HCT116 (cell line): Measurements from ENCODE around the gene EGFR. TPM values are rescaled to one million over a fixed set of nuclear protein-coding genes. Genes with fewer than 3 reads are reported as not detected.

Source experiments
- ATAC-seq: fragments of 200-7000 bp; cut with Tn5 transposase; 2 replicates; pipeline ENCODE4 v1.9.1; 2020; ENCODE audit warnings: mild to moderate bottlenecking, moderate library complexity
- BruUV-seq: library from RNA; stranded (reverse); fragments of 400-500 nt; replicated peaks from 2 replicates; lab custom pipeline; 2021; lab: Mats Ljungman, UMichigan
- CTCF ChIA-PET: fragments of 300-600 bp; sonication (Branson Sonifier 250); formaldehyde crosslinking; loops from one replicate; lab custom pipeline; 2021; ENCODE audit warnings: antibody characterized with exemption; lab: Charles Lee
- POLR2A ChIA-PET: fragments of 300-600, 350-600 bp; sonication (Branson Sonifier 250); formaldehyde crosslinking; loops from one replicate; lab custom pipeline; 2021; ENCODE audit warnings: antibody characterized with exemption; lab: Charles Lee
- RAD21 ChIA-PET, 2 experiments: fragments of 300-600 bp; sonication (Branson Sonifier 250); formaldehyde crosslinking; loops; one replicate each; lab custom pipeline; 2023; ENCODE audit warnings: low total read pairs in 2 of 2; ENCODE audit not compliant: uncharacterized antibody in 2 of 2, unreplicated experiment in 2 of 2, low non-redundant PET in 1 of 2; lab: Charles Lee
- DNase-seq: peaks from one replicate; pipeline ENCODE4 v3.0.0-alpha.2; 2010; ENCODE audit warnings: low read depth, low spot score
- H2AFZ ChIP-seq: fragments of 200-600 bp; shearing (Covaris generic), sonication (generic); 2 replicates; pipeline ENCODE4 v1.6.1; 2017; ENCODE audit warnings: low read depth, mixed run types, mixed read lengths, antibody characterized with exemption, low read length; ENCODE audit not compliant: poor library complexity, severe bottlenecking
- H3K27ac ChIP-seq: 2 replicates; pipeline ENCODE4 v1.5.1; 2012; ENCODE audit warnings: low read depth, low read length
- H3K27me3 ChIP-seq: fragments of 200-600 bp; sonication (generic); 2 replicates; pipeline ENCODE4 v1.6.1; 2016; ENCODE audit warnings: mixed run types, low read length, mixed read lengths; ENCODE audit not compliant: insufficient read depth
- H3K36me3 ChIP-seq, 2 experiments: fragments of 200-500 bp in 1 of 2; fragments of 200-600 bp in 1 of 2; sonication (Bioruptor generic) in 1 of 2; sonication (generic) in 1 of 2; 2 replicates each; pipeline versions ENCODE4 v1.5.1 to v1.6.1; 2014 to 2016; ENCODE audit warnings: low read length in 2 of 2, inconsistent platforms in 1 of 2, mixed read lengths in 1 of 2, mixed run types in 1 of 2; ENCODE audit not compliant: insufficient read depth in 2 of 2, control insufficient read depth in 1 of 2
- H3K4me1 ChIP-seq, 2 experiments: fragments of 200-600 bp in 1 of 2; sonication (generic) in 1 of 2; 2 replicates each; pipeline versions ENCODE4 v1.5.1 to v1.6.1; 2012 to 2017; ENCODE audit warnings: low read length in 2 of 2, inconsistent platforms in 1 of 2, mild to moderate bottlenecking in 1 of 2, mixed read lengths in 1 of 2, mixed run types in 1 of 2, moderate library complexity in 1 of 2; ENCODE audit not compliant: insufficient read depth in 2 of 2, control insufficient read depth in 1 of 2
- H3K4me2 ChIP-seq: fragments of 200-600 bp; sonication (generic); 2 replicates; pipeline ENCODE4 v1.6.1; 2017; ENCODE audit warnings: mixed run types, low read length, mixed read lengths
- H3K4me3 ChIP-seq, 2 experiments: fragments of 200-600 bp in 1 of 2; sonication (generic) in 1 of 2; replicated peaks in 1 of 2; 2 replicates each; pipeline ENCODE4 v1.5.1; 2011 to 2016; ENCODE audit warnings: low read length in 2 of 2, control low read depth in 1 of 2, low read depth in 1 of 2, mild to moderate bottlenecking in 1 of 2, mixed read lengths in 1 of 2, mixed run types in 1 of 2
- H3K79me2 ChIP-seq: fragments of 200-600 bp; sonication (generic); 2 replicates; pipeline ENCODE4 v1.6.1; 2017; ENCODE audit warnings: mild to moderate bottlenecking, mixed run types, low read length, moderate library complexity, mixed read lengths; ENCODE audit not compliant: insufficient read depth
- H3K9ac ChIP-seq: fragments of 200-600 bp; sonication (generic); 2 replicates; pipeline ENCODE4 v1.6.1; 2016; ENCODE audit warnings: low read length, mixed read lengths
- H3K9me2 ChIP-seq: fragments of 200-600 bp; sonication (generic), shearing (Covaris generic); 2 replicates; pipeline ENCODE4 v1.6.1; 2017; ENCODE audit warnings: mixed run types, mild to moderate bottlenecking, moderate library complexity; ENCODE audit not compliant: insufficient read depth
- H3K9me3 ChIP-seq, 2 experiments: fragments of 200-500 bp in 1 of 2; fragments of 200-600 bp in 1 of 2; sonication (Bioruptor generic) in 1 of 2; sonication (generic) in 1 of 2; 2 replicates each; pipeline ENCODE4 v1.6.1; 2014 to 2017; ENCODE audit warnings: low read length in 2 of 2, mixed read lengths in 2 of 2, inconsistent platforms in 1 of 2, low read depth in 1 of 2, mild to moderate bottlenecking in 1 of 2, mixed run types in 1 of 2, moderate library complexity in 1 of 2; ENCODE audit not compliant: control insufficient read depth in 1 of 2, insufficient read depth in 1 of 2
- H4K20me1 ChIP-seq: fragments of 200-600 bp; sonication (generic), shearing (Covaris generic); 2 replicates; pipeline ENCODE4 v1.6.1; 2017; ENCODE audit warnings: mixed run types, mild to moderate bottlenecking, moderate library complexity; ENCODE audit not compliant: insufficient read depth
- CBX3 ChIP-seq: IDR thresholded peaks from 2 replicates; pipeline ENCODE4 v1.6.1; 2012; ENCODE audit warnings: low read depth
- ELF1 ChIP-seq: IDR thresholded peaks from 2 replicates; pipeline ENCODE4 v1.6.1; 2012; ENCODE audit warnings: low read depth, borderline replicate concordance
- EZH2phosphoT487 ChIP-seq: fragments of 200-600 bp; IDR thresholded peaks from 2 replicates; pipeline ENCODE4 v1.6.1; 2018; ENCODE audit warnings: antibody characterized with exemption, borderline replicate concordance
- SIN3A ChIP-seq: IDR thresholded peaks from 2 replicates; pipeline ENCODE4 v1.6.1; 2012; ENCODE audit warnings: low read depth
- SP1 ChIP-seq: IDR thresholded peaks from 2 replicates; pipeline ENCODE4 v1.6.1; 2012; ENCODE audit warnings: low read depth
- SRF ChIP-seq: IDR thresholded peaks from 2 replicates; pipeline ENCODE4 v1.6.1; 2012; ENCODE audit warnings: low read depth
- ZFX ChIP-seq: fragments of 450-650 bp; IDR thresholded peaks from 2 replicates; pipeline ENCODE4 v1.6.1; 2017
- ZNF274 ChIP-seq: fragments of 200-500 bp; sonication (Bioruptor generic); IDR thresholded peaks from 2 replicates; pipeline ENCODE4 v1.6.1; 2014; ENCODE audit warnings: mild to moderate bottlenecking, low read depth, low read length, inconsistent platforms
- intact Hi-C: fragments of 100-400 bp; cut with micrococcal nuclease; formaldehyde crosslinking; loops from 2 replicates; pipeline ENCODE4 v1.10.0; 2022
- total RNA-seq: library from RNA; stranded (reverse); gene quantifications from one replicate; pipeline ENCODE4 v1.2.1, GENCODE V29; 2021; ENCODE audit not compliant: unreplicated experiment
- TF ChIP-seq, protein P1 (sequence below): IDR thresholded peaks from 2 replicates; pipeline ENCODE4 v1.6.1; 2011; ENCODE audit warnings: mild to moderate bottlenecking, low read length, moderate library complexity; ENCODE audit not compliant: insufficient replicate concordance; ENCODE audit errors: extremely low read depth
- TF ChIP-seq, protein P2 (sequence below): IDR thresholded peaks from 2 replicates; pipeline ENCODE4 v1.6.1; 2012; ENCODE audit warnings: low read depth

The EGFR gene
- total RNA-seq, 1 experiment from 2014 or later: 71.5 TPM

DNA sequence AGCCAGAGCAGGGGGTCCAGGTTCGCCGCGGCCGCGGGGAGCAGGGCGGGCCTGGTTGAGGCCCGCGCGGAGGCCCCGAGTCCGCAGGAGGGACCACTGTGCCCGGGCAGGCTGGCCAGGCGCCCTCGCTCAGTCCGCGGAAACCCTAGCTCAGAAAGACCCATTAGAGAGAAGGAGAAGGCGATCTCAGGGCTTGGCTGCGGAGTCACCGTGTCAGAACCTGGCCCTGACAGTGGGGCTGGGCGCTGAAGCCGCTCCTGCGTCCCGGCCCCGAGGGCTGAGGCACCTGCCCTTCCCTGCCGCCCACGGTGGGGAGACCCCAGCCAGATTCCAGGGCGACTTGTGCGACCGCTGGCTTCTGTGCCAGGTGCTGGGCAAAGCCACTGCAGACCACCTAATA is 14.2 kb upstream of the EGFR start:
- Histone ChIP-seq H3K79me2 (no peaks in the 10 kb centered on the region), H3K27me3 (no peaks in the 10 kb centered on the region), H3K9me2 (no peaks in the 10 kb centered on the region), H2AFZ (no peak overlapping the region), H3K4me1 (no peaks in the 10 kb centered on the region), H4K20me1 (no peaks in the 10 kb centered on the region), H3K4me2 (no peak overlapping the region), H3K4me3 (no peak overlapping the region), H3K27ac (no peak overlapping the region), H3K9ac (no peak overlapping the region), H3K36me3 (no peaks in the 10 kb centered on the region), H3K9me3 (no peaks in the 10 kb centered on the region)
- ChIA-PET RAD21 (no interaction called here), CTCF (no interaction called here), POLR2A (no interaction called here)
- no TSS peak for BruUV-seq
- no peak for DNase-seq
- ATAC-seq: no peak
- TF ChIP-seq EZH2phosphoT487: no peak
- no peak for TF ChIP-seq ELF1
- no peak for TF ChIP-seq SIN3A
- TF ChIP-seq ZFX: no peak
- TF ChIP-seq ZNF274: no peak
- intact Hi-C loops: no loop called here

DNA sequence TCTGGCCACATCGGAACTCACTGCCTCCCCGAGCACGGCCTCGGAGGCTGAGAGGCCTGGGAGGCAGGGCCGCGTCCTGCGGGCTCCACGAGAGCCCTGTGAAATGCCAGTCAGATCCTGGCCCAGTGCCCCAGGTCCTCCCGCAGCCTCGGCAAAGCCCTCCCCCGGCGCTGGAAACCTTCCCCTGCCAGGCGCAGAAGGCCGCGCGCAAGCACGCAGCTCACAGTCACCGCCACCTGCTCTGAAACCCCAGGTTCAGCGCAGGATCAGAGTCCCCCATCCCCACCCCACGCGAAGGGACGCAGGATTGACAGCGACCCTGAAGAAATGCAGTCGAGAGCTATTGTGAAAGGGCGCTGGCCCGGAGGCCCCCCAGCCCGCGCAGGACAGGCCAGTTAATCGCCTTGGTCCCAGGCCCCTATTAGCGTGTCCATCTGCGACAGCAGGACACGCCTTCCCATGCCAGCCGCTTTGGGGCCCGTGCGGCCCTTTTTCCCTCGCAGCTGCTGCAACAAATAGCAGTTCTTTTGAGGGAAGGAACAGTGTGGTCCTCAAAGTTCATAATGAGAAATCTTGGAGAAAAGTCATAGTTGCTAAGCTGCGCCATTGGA is 13.5 kb upstream of the EGFR start:
- no peaks in the 10 kb centered on the region for H3K9me2 ChIP-seq
- no peak overlapping the region for H3K27ac ChIP-seq
- H3K4me1 ChIP-seq: no peaks in the 10 kb centered on the region
- H4K20me1 ChIP-seq: no peaks in the 10 kb centered on the region
- no TSS peak for BruUV-seq
- no peaks in the 10 kb centered on the region for H3K79me2 ChIP-seq
- H3K9ac ChIP-seq: no peak overlapping the region
- no peaks in the 10 kb centered on the region for H3K36me3 ChIP-seq
- ChIA-PET RAD21 (no interaction called here), CTCF (no interaction called here), POLR2A (no interaction called here)
- no peak for TF ChIP-seq EZH2phosphoT487
- no peak for TF ChIP-seq SP1
- no peak for TF ChIP-seq SRF
- TF ChIP-seq, protein P1, sequence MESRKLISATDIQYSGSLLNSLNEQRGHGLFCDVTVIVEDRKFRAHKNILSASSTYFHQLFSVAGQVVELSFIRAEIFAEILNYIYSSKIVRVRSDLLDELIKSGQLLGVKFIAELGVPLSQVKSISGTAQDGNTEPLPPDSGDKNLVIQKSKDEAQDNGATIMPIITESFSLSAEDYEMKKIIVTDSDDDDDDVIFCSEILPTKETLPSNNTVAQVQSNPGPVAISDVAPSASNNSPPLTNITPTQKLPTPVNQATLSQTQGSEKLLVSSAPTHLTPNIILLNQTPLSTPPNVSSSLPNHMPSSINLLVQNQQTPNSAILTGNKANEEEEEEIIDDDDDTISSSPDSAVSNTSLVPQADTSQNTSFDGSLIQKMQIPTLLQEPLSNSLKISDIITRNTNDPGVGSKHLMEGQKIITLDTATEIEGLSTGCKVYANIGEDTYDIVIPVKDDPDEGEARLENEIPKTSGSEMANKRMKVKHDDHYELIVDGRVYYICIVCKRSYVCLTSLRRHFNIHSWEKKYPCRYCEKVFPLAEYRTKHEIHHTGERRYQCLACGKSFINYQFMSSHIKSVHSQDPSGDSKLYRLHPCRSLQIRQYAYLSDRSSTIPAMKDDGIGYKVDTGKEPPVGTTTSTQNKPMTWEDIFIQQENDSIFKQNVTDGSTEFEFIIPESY: no peak
- no peak for TF ChIP-seq ZNF274
- TF ChIP-seq CBX3: no peak
- TF ChIP-seq, protein P2, sequence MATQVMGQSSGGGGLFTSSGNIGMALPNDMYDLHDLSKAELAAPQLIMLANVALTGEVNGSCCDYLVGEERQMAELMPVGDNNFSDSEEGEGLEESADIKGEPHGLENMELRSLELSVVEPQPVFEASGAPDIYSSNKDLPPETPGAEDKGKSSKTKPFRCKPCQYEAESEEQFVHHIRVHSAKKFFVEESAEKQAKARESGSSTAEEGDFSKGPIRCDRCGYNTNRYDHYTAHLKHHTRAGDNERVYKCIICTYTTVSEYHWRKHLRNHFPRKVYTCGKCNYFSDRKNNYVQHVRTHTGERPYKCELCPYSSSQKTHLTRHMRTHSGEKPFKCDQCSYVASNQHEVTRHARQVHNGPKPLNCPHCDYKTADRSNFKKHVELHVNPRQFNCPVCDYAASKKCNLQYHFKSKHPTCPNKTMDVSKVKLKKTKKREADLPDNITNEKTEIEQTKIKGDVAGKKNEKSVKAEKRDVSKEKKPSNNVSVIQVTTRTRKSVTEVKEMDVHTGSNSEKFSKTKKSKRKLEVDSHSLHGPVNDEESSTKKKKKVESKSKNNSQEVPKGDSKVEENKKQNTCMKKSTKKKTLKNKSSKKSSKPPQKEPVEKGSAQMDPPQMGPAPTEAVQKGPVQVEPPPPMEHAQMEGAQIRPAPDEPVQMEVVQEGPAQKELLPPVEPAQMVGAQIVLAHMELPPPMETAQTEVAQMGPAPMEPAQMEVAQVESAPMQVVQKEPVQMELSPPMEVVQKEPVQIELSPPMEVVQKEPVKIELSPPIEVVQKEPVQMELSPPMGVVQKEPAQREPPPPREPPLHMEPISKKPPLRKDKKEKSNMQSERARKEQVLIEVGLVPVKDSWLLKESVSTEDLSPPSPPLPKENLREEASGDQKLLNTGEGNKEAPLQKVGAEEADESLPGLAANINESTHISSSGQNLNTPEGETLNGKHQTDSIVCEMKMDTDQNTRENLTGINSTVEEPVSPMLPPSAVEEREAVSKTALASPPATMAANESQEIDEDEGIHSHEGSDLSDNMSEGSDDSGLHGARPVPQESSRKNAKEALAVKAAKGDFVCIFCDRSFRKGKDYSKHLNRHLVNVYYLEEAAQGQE: no peak
- H3K27me3 ChIP-seq: no peaks in the 10 kb centered on the region
- H3K9me3 ChIP-seq: no peaks in the 10 kb centered on the region
- H3K4me2 ChIP-seq: no peak overlapping the region
- H3K4me3 ChIP-seq: no peak overlapping the region
- no peak overlapping the region for H2AFZ ChIP-seq
- intact Hi-C loops: no loop called here
- no peak for DNase-seq
- no peak for ATAC-seq
